ENCODE data around the gene TAF9. TPM values are rescaled to one million over a fixed set of nuclear protein-coding genes. Genes with fewer than 3 reads are reported as not detected.
"Not testable (repeated sequence)": the region's sequence is repeated elsewhere in the genome, so short reads cannot be mapped to it uniquely, and the experiment has no call there.

TAF9 gene
- polyA plus RNA-seq, 1 experiment: 76.4 TPM

GRCh38 chr5:69414885-69415583 is 45.7 kb upstream of the TAF9 start, which contains the start of gene MARVELD2:
Gene MARVELD2, plus strand, starts transcription at chr5:69415116. Its CDS starts 4,270 bp downstream, at chr5:69419386.
- ChIA-PET POLR2A (no interaction called here), CTCF (no interaction called here)
- no peak for DNase-seq (ENCODE audit: low read depth)
- TF ChIP-seq CTCF (IDR thresholded peaks at IDR 0.05; ENCODE audit: insufficient read depth, low read depth, low read length): peak; percentile 52
- peak within 1 kb of the TSS; percentile 55 for H3K4me3 ChIP-seq (ENCODE audit: low read depth, low read length)
- H3K27me3 ChIP-seq (ENCODE audit: control insufficient read depth, insufficient read depth, low read length): no peaks in the 10 kb centered on the region
- H3K36me3 ChIP-seq (ENCODE audit: control insufficient read depth, insufficient read depth, low read length): peaks cover 2% of the 10 kb centered on the region; the same call in 1 of the 2 replicates

GRCh38 chr5:69404659-69405330 is 35.5 kb upstream of the TAF9 start:
- Histone ChIP-seq H3K36me3 (ENCODE audit: control insufficient read depth, insufficient read depth, low read length) (peaks cover 2% of the 10 kb centered on the region; the same call in 1 of the 2 replicates), H3K4me3 (ENCODE audit: low read depth, low read length) (no peak overlapping the region), H3K27me3 (ENCODE audit: control insufficient read depth, insufficient read depth, low read length) (no peaks in the 10 kb centered on the region)
- no peak for TF ChIP-seq CTCF (IDR thresholded peaks at IDR 0.05; ENCODE audit: insufficient read depth, low read depth, low read length)
- no peak for DNase-seq (ENCODE audit: low read depth)
- ChIA-PET POLR2A (no interaction called here), CTCF (no interaction called here)

- Histone ChIP-seq H3K36me3 (ENCODE audit: control insufficient read depth, insufficient read depth, low read length) (peaks cover 10% of the 10 kb centered on the region), H3K27me3 (ENCODE audit: control insufficient read depth, insufficient read depth, low read length) (no peaks in the 10 kb centered on the region), H3K4me3 (ENCODE audit: low read depth, low read length) (no peak overlapping the region)
- no peak for DNase-seq (ENCODE audit: low read depth)
- no peak for TF ChIP-seq CTCF (IDR thresholded peaks at IDR 0.05; ENCODE audit: insufficient read depth, low read depth, low read length)
- POLR2A ChIA-PET: no interaction called here
- CTCF ChIA-PET: no interaction called here
These were observed 9.1 kb upstream of the TAF9 start for GRCh38 chr5:69378376-69378775.

- TF ChIP-seq CTCF (IDR thresholded peaks at IDR 0.05; ENCODE audit: insufficient read depth, low read depth, low read length): no peak
- ChIA-PET CTCF (interaction anchor here (0.6 kb wide), 1 partner anchor 34 kb away, joined by 3 read pairs; no protein-coding TSS in a partner anchor), POLR2A (no interaction called here)
- Histone ChIP-seq H3K36me3 (ENCODE audit: control insufficient read depth, insufficient read depth, low read length) (peaks cover 4% of the 10 kb centered on the region), H3K27me3 (ENCODE audit: control insufficient read depth, insufficient read depth, low read length) (no peaks in the 10 kb centered on the region), H3K4me3 (ENCODE audit: low read depth, low read length) (no peak overlapping the region)
- DNase-seq (ENCODE audit: low read depth): no peak
These were observed 5.7 kb upstream of the TAF9 start for GRCh38 chr5:69374911-69375446.

GRCh38 chr5:69372394-69372793 is 3.1 kb upstream of the TAF9 start:
- CTCF ChIA-PET: interaction anchor here (0.9 to 1.6 kb wide), 4 partner anchors 9 to 279 kb away, joined by 3 to 10 read pairs (median 4); partner anchors contain the start of gene SLC30A5
- H3K36me3 ChIP-seq (ENCODE audit: control insufficient read depth, insufficient read depth, low read length): peaks cover 6% of the 10 kb centered on the region
- no peak overlapping the region for H3K4me3 ChIP-seq (ENCODE audit: low read depth, low read length)
- H3K27me3 ChIP-seq (ENCODE audit: control insufficient read depth, insufficient read depth, low read length): no peaks in the 10 kb centered on the region
- POLR2A ChIA-PET: no interaction called here
- DNase-seq (ENCODE audit: low read depth): no peak
- no peak for TF ChIP-seq CTCF (IDR thresholded peaks at IDR 0.05; ENCODE audit: insufficient read depth, low read depth, low read length)

GRCh38 chr5:69370335-69370734 is 1.0 kb upstream of the TAF9 start:
- CTCF ChIA-PET; H3K27me3 ChIP-seq (ENCODE audit: control insufficient read depth, insufficient read depth, low read length); DNase-seq (ENCODE audit: low read depth); H3K36me3 ChIP-seq (ENCODE audit: control insufficient read depth, insufficient read depth, low read length): not testable (repeated sequence)
- H3K4me3 ChIP-seq (ENCODE audit: low read depth, low read length): peak overlapping the region; percentile 90
- POLR2A ChIA-PET: interaction anchor here (0.6 kb wide), 1 partner anchor 150 kb away, joined by 3 read pairs; no protein-coding TSS in a partner anchor

Measured in BJ (cell line).